Suppressor macrophage treated with lipopolysaccharide for 1 hour (primary cell): ENCODE results near the gene MEGF11.

Experiments used
- DNase-seq, 3 donors: peaks; one replicate each; pipeline ENCODE4 v3.0.0-alpha.2; 2020 to 2022

Gene MEGF11

GRCh38 chr15:66047321-66048024 lies 206.1 kb downstream of the MEGF11 start:
- DNase-seq: no peak

GRCh38 chr15:66046751-66047150 lies 206.8 kb downstream of the MEGF11 start:
- DNase-seq: no peak

- no peak for DNase-seq
Observed at GRCh38 chr15:66046326-66046725, 207.2 kb downstream of the MEGF11 start.

GRCh38 chr15:66045542-66045941 lies 208.0 kb downstream of the MEGF11 start:
- DNase-seq: no peak

- DNase-seq: no peak
Observed at GRCh38 chr15:66044837-66045236, 208.7 kb downstream of the MEGF11 start.

- DNase-seq: no peak
Observed at GRCh38 chr15:66043264-66043663, 210.3 kb downstream of the MEGF11 start.

GRCh38 chr15:66042624-66043023 lies 210.9 kb downstream of the MEGF11 start:
- no peak for DNase-seq

GRCh38 chr15:66041276-66041675 lies 212.3 kb downstream of the MEGF11 start:
- DNase-seq: no peak

- DNase-seq: no peak
Observed at GRCh38 chr15:66040211-66040892, 213.2 kb downstream of the MEGF11 start.

- DNase-seq: no peak
Observed at GRCh38 chr15:66039117-66039871, 214.3 kb downstream of the MEGF11 start.

GRCh38 chr15:66038387-66039116 lies 215.0 kb downstream of the MEGF11 start:
- DNase-seq: no peak

- no peak for DNase-seq
Observed at GRCh38 chr15:66036859-66037258, 216.7 kb downstream of the MEGF11 start.

GRCh38 chr15:66035901-66036300 lies 217.6 kb downstream of the MEGF11 start:
- no peak for DNase-seq

- no peak for DNase-seq
Observed at GRCh38 chr15:66033143-66033542, 220.4 kb downstream of the MEGF11 start.

- no peak for DNase-seq
Observed at GRCh38 chr15:66032006-66032405, 221.5 kb downstream of the MEGF11 start.

- DNase-seq: no peak
Observed at GRCh38 chr15:66030650-66031049, 222.9 kb downstream of the MEGF11 start.

GRCh38 chr15:66029650-66030049 lies 223.9 kb downstream of the MEGF11 start:
- DNase-seq: no peak

- no peak for DNase-seq
Observed at GRCh38 chr15:66027268-66027805, 226.2 kb downstream of the MEGF11 start.

GRCh38 chr15:66025972-66026371 lies 227.6 kb downstream of the MEGF11 start:
- no peak for DNase-seq

- no peak for DNase-seq
Observed at GRCh38 chr15:66025015-66025452, 228.5 kb downstream of the MEGF11 start.

GRCh38 chr15:66024116-66024515 lies 229.4 kb downstream of the MEGF11 start:
- no peak for DNase-seq

GRCh38 chr15:66023311-66023972 lies 230.1 kb downstream of the MEGF11 start:
- no peak for DNase-seq
